CD4-positive, alpha-beta T cell treated with Interleukin-4 for 1 hour (primary cell): Measurements from ENCODE around the gene RAB7A.

Experiments
- DNase-seq, 2 donors: peaks; one replicate each; pipeline ENCODE4 v3.0.0-alpha.2; 2020 to 2022

Gene RAB7A

DNA sequence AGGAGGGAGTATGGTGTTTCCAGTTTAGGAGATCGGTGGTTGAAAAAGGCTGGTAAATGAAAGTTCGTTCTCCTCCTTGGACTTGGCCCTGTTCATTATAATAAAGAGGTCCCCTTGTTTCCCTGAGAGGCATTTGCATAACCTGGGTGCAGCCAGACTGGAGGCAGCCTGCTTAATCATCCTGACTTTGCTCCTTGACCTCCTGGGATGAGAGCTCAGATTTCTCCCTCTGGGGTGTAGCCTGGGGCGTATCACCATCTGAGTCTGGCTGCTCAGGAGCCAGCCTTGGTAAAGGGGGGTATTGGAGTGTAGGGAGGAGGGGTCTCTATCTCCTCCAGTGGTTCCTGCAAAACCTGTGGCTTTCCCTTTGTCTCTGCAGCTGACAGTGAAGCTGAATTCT is 132.2 kb downstream of the RAB7A start:
- no peak for DNase-seq

DNA sequence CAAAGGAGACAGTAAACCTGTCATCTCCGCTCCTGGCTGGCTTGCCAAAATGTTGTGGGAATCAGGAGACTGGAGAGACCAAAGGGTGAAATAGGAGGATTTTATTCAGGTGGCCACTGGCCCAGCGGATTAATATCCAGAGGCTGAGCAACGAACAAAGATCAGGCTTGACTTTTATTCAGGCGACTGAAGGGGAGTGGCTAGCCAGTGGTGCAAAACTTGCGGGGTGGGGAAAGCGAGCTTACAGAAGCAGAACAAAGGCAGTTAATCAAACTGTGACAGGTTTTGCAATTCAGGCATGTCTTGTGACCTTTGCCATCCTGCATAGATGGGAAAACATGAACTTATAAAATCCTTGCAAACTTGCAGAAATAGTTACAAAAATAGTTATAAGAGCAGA is 133.6 kb downstream of the RAB7A start:
- DNase-seq, result no peak

DNA sequence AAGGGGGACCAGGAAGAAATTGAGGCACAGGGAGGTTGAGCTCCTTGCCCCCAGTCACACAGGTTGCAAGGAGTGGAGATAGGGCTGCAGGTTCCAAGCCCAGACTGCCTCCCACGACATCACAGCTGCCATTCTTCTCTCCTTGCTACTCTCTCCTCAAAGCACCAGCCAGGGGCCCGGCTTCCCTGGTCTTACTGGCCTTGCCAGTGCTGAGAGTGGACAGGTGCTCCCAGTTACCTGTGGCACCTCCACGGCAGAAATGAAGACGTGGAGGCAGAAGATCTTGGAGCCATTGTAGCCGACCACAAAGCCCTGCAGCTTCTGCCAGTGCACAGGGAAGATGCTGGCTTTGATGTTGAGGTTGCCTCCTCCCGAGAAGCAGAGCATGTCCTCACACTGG is 135.5 kb downstream of the RAB7A start:
- DNase-seq, result no peak

DNA sequence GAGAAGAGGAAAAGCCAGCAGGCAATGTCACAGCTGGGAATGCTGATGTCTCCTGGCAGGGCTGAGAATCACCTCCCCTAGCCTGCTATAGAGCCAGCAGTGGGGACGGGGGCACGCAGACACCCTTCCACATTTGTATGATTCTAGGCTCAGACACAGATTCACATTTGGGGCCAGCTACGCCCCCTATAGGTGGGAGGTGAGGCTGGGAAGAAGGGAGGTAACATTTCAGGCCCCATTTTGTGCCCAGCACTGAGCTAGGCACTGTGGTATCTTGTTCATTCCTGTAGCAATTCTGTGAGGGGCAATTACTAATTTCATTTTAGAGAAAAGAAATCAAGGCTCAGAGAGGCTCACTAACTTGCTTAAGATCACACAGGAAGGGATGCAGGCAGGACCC is 137.6 kb downstream of the RAB7A start:
- DNase-seq, result no peak
